Brain microvascular endothelial cell (primary cell): ENCODE results near the gene NPAS2.

Source experiments
- DNase-seq: peaks from one replicate; pipeline ENCODE4 v3.0.0-alpha.2; 2020
- H3K27ac ChIP-seq: fragments of 250-450 bp; sonication (Bioruptor Pico); 2 replicates; pipeline ENCODE4 v1.5.1; 2020; ENCODE audit warnings: mild to moderate bottlenecking, moderate library complexity
- H3K27me3 ChIP-seq: fragments of 250-450 bp; sonication (Bioruptor Pico); replicated peaks from 2 replicates; pipeline ENCODE4 v1.5.1; 2020; ENCODE audit warnings: mild to moderate bottlenecking
- H3K36me3 ChIP-seq: fragments of 250-450 bp; sonication (Bioruptor Pico); replicated peaks from 2 replicates; pipeline ENCODE4 v1.5.1; 2020; ENCODE audit warnings: mild to moderate bottlenecking
- H3K4me3 ChIP-seq: 2 replicates; pipeline ENCODE4 v1.5.1; 2011; ENCODE audit warnings: low read depth, mild to moderate bottlenecking, control low read depth, low read length, moderate library complexity
- CTCF ChIP-seq: IDR thresholded peaks from 2 replicates; pipeline ENCODE4 v1.5.1; 2011; ENCODE audit warnings: low read depth, mild to moderate bottlenecking, moderate library complexity, low read length, control low read depth, inconsistent platforms; ENCODE audit errors: missing control alignments
- in situ Hi-C: cut with HindIII; loops from 2 replicates; pipeline ENCODE4 v1.10.0; 2017; ENCODE audit warnings: low sequenced_read_pairs, low pct_ligation_motif_present

Gene NPAS2

GRCh38 chr2:101011152-101011551, 191.2 kb downstream of the NPAS2 start:
- no peak for TF ChIP-seq CTCF
- DNase-seq: no peak
- H3K36me3 ChIP-seq: peaks cover 31% of the 10 kb centered on the region

GRCh38 chr2:101012054-101012705, 192.2 kb downstream of the NPAS2 start:
- Histone ChIP-seq H3K4me3 (no peak overlapping the region), H3K27ac (peak overlapping the region; percentile 21), H3K36me3 (peaks cover 21% of the 10 kb centered on the region), H3K27me3 (no peaks in the 10 kb centered on the region)
- no peak for DNase-seq
- in situ Hi-C loops: no loop called here
- no peak for TF ChIP-seq CTCF

More at GRCh38 chr2:101011152-101011551, 191.2 kb downstream of the NPAS2 start:
- Histone ChIP-seq H3K27ac (no peak overlapping the region), H3K4me3 (no peak overlapping the region), H3K27me3 (no peaks in the 10 kb centered on the region)
- in situ Hi-C loops: no loop called here

GRCh38 chr2:101012706-101013181, 192.8 kb downstream of the NPAS2 start:
- peaks cover 16% of the 10 kb centered on the region for H3K36me3 ChIP-seq
- peak; percentile 75 for TF ChIP-seq CTCF
- DNase-seq: peak; percentile 44
- in situ Hi-C loops: no loop called here
- no peak overlapping the region for H3K27ac ChIP-seq
- no peak overlapping the region for H3K4me3 ChIP-seq
- H3K27me3 ChIP-seq: no peaks in the 10 kb centered on the region

- no peak overlapping the region for H3K27ac ChIP-seq
- in situ Hi-C loops: no loop called here
- H3K27me3 ChIP-seq: no peaks in the 10 kb centered on the region
- H3K4me3 ChIP-seq: no peak overlapping the region
- no peak for DNase-seq
- TF ChIP-seq CTCF: no peak
- peaks cover 8% of the 10 kb centered on the region for H3K36me3 ChIP-seq
Observed at GRCh38 chr2:101014264-101014857, 194.4 kb downstream of the NPAS2 start.

GRCh38 chr2:101017371-101017770, 197.4 kb downstream of the NPAS2 start:
- Histone ChIP-seq H3K36me3 (no peaks in the 10 kb centered on the region), H3K27ac (no peak overlapping the region), H3K27me3 (no peaks in the 10 kb centered on the region), H3K4me3 (no peak overlapping the region)
- DNase-seq: no peak
- TF ChIP-seq CTCF: no peak
- in situ Hi-C loops: no loop called here

GRCh38 chr2:101018934-101019333, 199.0 kb downstream of the NPAS2 start:
- H3K4me3 ChIP-seq: no peak overlapping the region
- no peaks in the 10 kb centered on the region for H3K27me3 ChIP-seq
- TF ChIP-seq CTCF: no peak
- in situ Hi-C loops: no loop called here
- H3K36me3 ChIP-seq: no peaks in the 10 kb centered on the region
- DNase-seq: no peak
- H3K27ac ChIP-seq: no peak overlapping the region
